Measurements from ENCODE around the gene ZBTB1. TPM values are rescaled to one million over a fixed set of nuclear protein-coding genes. Genes with fewer than 3 reads are reported as not detected.

ZBTB1 gene
- total RNA-seq, 1 experiment from 2014 or later = 37.8 TPM

GRCh38 chr14:64502456-64502855 lies 2.1 kb upstream of the ZBTB1 start:
- TF ChIP-seq CTCF (conservative IDR thresholded peaks at IDR 0.05) = no peak
- no peak overlapping the region for H2BK12ac ChIP-seq (ENCODE audit: insufficient read length, low read depth, low read length)
- no peaks in the 10 kb centered on the region for H3K9me3 ChIP-seq (ENCODE audit: control insufficient read depth, low read depth, low read length)
- peaks cover 15% of the 10 kb centered on the region for H3K23me2 ChIP-seq (ENCODE audit: insufficient read length, low read depth, low read length, poor library complexity, severe bottlenecking)
- no peak overlapping the region for H3K56ac ChIP-seq (ENCODE audit: insufficient read length, low read depth, low read length)
- Mint-ChIP-seq H3K4me3 (peak overlapping the region; percentile 84 to 86), H3K36me3 (ENCODE audit: insufficient read depth in 1 of 3, low read depth in 3 of 3) (peaks cover 7 to 19% (median 14%) of the 10 kb centered on the region in 3 experiments; a peak in 6 of 7 replicates), H3K27me3 (ENCODE audit: low read depth) (no peaks in the 10 kb centered on the region), H3K27ac (peak overlapping the region in 1 of 3 experiments; percentile 91; a peak in 1 of 7 replicates), H3K4me1 (peaks cover 35 to 36% of the 10 kb centered on the region in 2 experiments), H3K9me3 (no peaks in the 10 kb centered on the region)
- H3K27me3 ChIP-seq (ENCODE audit: insufficient read depth, low read length) = no peaks in the 10 kb centered on the region
- H3K4me2 ChIP-seq (ENCODE audit: insufficient read depth, insufficient read length, low read length) = peak overlapping the region; percentile 91
- no peak overlapping the region for H2BK15ac ChIP-seq (ENCODE audit: low read depth, low read length)
- no peak overlapping the region for H3K27ac ChIP-seq (ENCODE audit: insufficient read length, low read depth, low read length)
- no peak overlapping the region for H4K8ac ChIP-seq (replicated peaks; ENCODE audit: insufficient read length, low read depth, low read length)
- H3K79me1 ChIP-seq (ENCODE audit: insufficient read depth, low read depth, low read length, poor library complexity, severe bottlenecking) = no peaks in the 10 kb centered on the region
- no peak overlapping the region for H3K18ac ChIP-seq (ENCODE audit: insufficient read length, low read depth, low read length)
- H3T11ph ChIP-seq (ENCODE audit: low read length) = no peak overlapping the region
- no peak overlapping the region for H3K23ac ChIP-seq (ENCODE audit: insufficient read length, low read depth, low read length)
- no CpG with 5 or more reads among the region's 6 CpGs for WGBS (ENCODE audit: extremely low coverage, insufficient read length, low lambda C conversion rate)
- H3K4ac ChIP-seq (ENCODE audit: low read depth, low read length) = no peak overlapping the region
- no peaks in the 10 kb centered on the region for H4K20me1 ChIP-seq (ENCODE audit: control insufficient read depth, insufficient read depth, insufficient read length)
- H4K5ac ChIP-seq (ENCODE audit: insufficient read length, low read depth, low read length) = no peak overlapping the region
- DNase-seq = no peak
- no peak overlapping the region for H2AFZ ChIP-seq (ENCODE audit: low read length)
- no peak overlapping the region for H4K91ac ChIP-seq (ENCODE audit: insufficient read length, low read depth, low read length)
- H3K9ac ChIP-seq (ENCODE audit: extremely low read depth, insufficient read length, low read length) = peak overlapping the region; percentile 27
- H2AK5ac ChIP-seq (ENCODE audit: insufficient read length, low read length) = no peak overlapping the region
- no peak overlapping the region for H3K14ac ChIP-seq (ENCODE audit: insufficient read depth, low read length)
- H2BK20ac ChIP-seq (ENCODE audit: low read depth, low read length, poor library complexity, severe bottlenecking) = no peak overlapping the region
- no peak overlapping the region for H2BK120ac ChIP-seq (ENCODE audit: low read depth, low read length, poor library complexity, severe bottlenecking)
- no peaks in the 10 kb centered on the region; the same call in 1 of the 2 replicates for H3K4me1 ChIP-seq (ENCODE audit: insufficient read depth, low read length)
- H2BK5ac ChIP-seq (ENCODE audit: insufficient read length, low read length) = no peak overlapping the region
- peaks cover 19% of the 10 kb centered on the region; the same call in 1 of the 2 replicates for H3K79me2 ChIP-seq (ENCODE audit: insufficient read depth, low read length)
